Measurements from ENCODE around the gene LEMD1.

Gene LEMD1

GRCh38 chr1:205350691-205351141 is 71.1 kb downstream of the LEMD1 start:
- no peak for TF ChIP-seq GATA3 (IDR thresholded peaks at IDR 0.05; ENCODE audit: low read depth, low read length)
- no peak for TF ChIP-seq GATA2 (IDR thresholded peaks at IDR 0.05; ENCODE audit: low read depth, low read length)

- TF ChIP-seq GATA2 (IDR thresholded peaks at IDR 0.05; ENCODE audit: low read depth, low read length) (no peak), GATA3 (IDR thresholded peaks at IDR 0.05; ENCODE audit: low read depth, low read length) (no peak)
These were observed 71.7 kb downstream of the LEMD1 start for GRCh38 chr1:205350124-205350523.

- TF ChIP-seq GATA3 (IDR thresholded peaks at IDR 0.05; ENCODE audit: low read depth, low read length) = no peak
- no peak for TF ChIP-seq GATA2 (IDR thresholded peaks at IDR 0.05; ENCODE audit: low read depth, low read length)
These were observed 73.0 kb downstream of the LEMD1 start for GRCh38 chr1:205348554-205349487.

- TF ChIP-seq GATA2 (IDR thresholded peaks at IDR 0.05; ENCODE audit: low read depth, low read length) = no peak
These were observed 74.8 kb downstream of the LEMD1 start for GRCh38 chr1:205346956-205347574.

GRCh38 chr1:205345761-205346160 is 76.1 kb downstream of the LEMD1 start:
- TF ChIP-seq GATA2 (IDR thresholded peaks at IDR 0.05; ENCODE audit: low read depth, low read length) = no peak
- no peak for TF ChIP-seq GATA3 (IDR thresholded peaks at IDR 0.05; ENCODE audit: low read depth, low read length)

- TF ChIP-seq GATA2 (IDR thresholded peaks at IDR 0.05; ENCODE audit: low read depth, low read length) = no peak
- TF ChIP-seq GATA3 (IDR thresholded peaks at IDR 0.05; ENCODE audit: low read depth, low read length) = no peak
These were observed 77.6 kb downstream of the LEMD1 start for GRCh38 chr1:205344066-205344928.

- TF ChIP-seq GATA2 (IDR thresholded peaks at IDR 0.05; ENCODE audit: low read depth, low read length) = peak; percentile 72
- no peak for TF ChIP-seq GATA3 (IDR thresholded peaks at IDR 0.05; ENCODE audit: low read depth, low read length)
These were observed 78.3 kb downstream of the LEMD1 start for GRCh38 chr1:205343431-205344065.

- TF ChIP-seq GATA3 (IDR thresholded peaks at IDR 0.05; ENCODE audit: low read depth, low read length) (no peak), GATA2 (IDR thresholded peaks at IDR 0.05; ENCODE audit: low read depth, low read length) (no peak)
These were observed 78.9 kb downstream of the LEMD1 start for GRCh38 chr1:205342986-205343385.

- TF ChIP-seq GATA3 (IDR thresholded peaks at IDR 0.05; ENCODE audit: low read depth, low read length) = no peak
- no peak for TF ChIP-seq GATA2 (IDR thresholded peaks at IDR 0.05; ENCODE audit: low read depth, low read length)
These were observed 81.2 kb downstream of the LEMD1 start for GRCh38 chr1:205340676-205341075.

GRCh38 chr1:205339717-205340116 is 82.1 kb downstream of the LEMD1 start:
- TF ChIP-seq GATA3 (IDR thresholded peaks at IDR 0.05; ENCODE audit: low read depth, low read length) = no peak

GRCh38 chr1:205339197-205339702 is 82.6 kb downstream of the LEMD1 start:
- TF ChIP-seq GATA2 (IDR thresholded peaks at IDR 0.05; ENCODE audit: low read depth, low read length) (no peak), GATA3 (IDR thresholded peaks at IDR 0.05; ENCODE audit: low read depth, low read length) (no peak)

GRCh38 chr1:205338011-205338410 is 83.8 kb downstream of the LEMD1 start:
- no peak for TF ChIP-seq GATA2 (IDR thresholded peaks at IDR 0.05; ENCODE audit: low read depth, low read length)
- no peak for TF ChIP-seq GATA3 (IDR thresholded peaks at IDR 0.05; ENCODE audit: low read depth, low read length)

- no peak for TF ChIP-seq GATA2 (IDR thresholded peaks at IDR 0.05; ENCODE audit: low read depth, low read length)
- no peak for TF ChIP-seq GATA3 (IDR thresholded peaks at IDR 0.05; ENCODE audit: low read depth, low read length)
These were observed 84.4 kb downstream of the LEMD1 start for GRCh38 chr1:205337481-205337880.

Data from SH-SY5Y (cell line).